CD4-positive, alpha-beta T cell treated with Interleukin-10 for 1 hour (primary cell): ENCODE results near the gene HDGF.
A peak's percentile ranks its signal among the peaks of the same experiment; 100 is the strongest.
"Not testable (repeated sequence)": the region's sequence is repeated elsewhere in the genome, so short reads cannot be mapped to it uniquely, and the experiment has no call there.

Experiments
- DNase-seq: peaks from one replicate; pipeline ENCODE4 v3.0.0-alpha.2; 2020

The HDGF gene

GRCh38 chr1:156766298-156767100 lies 15.0 kb upstream of the HDGF start:
- DNase-seq: peak; percentile 8

- DNase-seq: no peak
Observed at GRCh38 chr1:156765666-156766065, 14.2 kb upstream of the HDGF start.

- DNase-seq: not testable (repeated sequence)
Observed at GRCh38 chr1:156765136-156765535, 13.7 kb upstream of the HDGF start.

GRCh38 chr1:156760796-156761104 lies 9.3 kb upstream of the HDGF start:
- no peak for DNase-seq

- DNase-seq: no peak
Observed at GRCh38 chr1:156760092-156760795, 8.8 kb upstream of the HDGF start.

GRCh38 chr1:156757572-156758253 lies 6.2 kb upstream of the HDGF start:
- DNase-seq: not testable (repeated sequence)

GRCh38 chr1:156756355-156756754 lies 4.9 kb upstream of the HDGF start:
- DNase-seq: no peak

- no peak for DNase-seq
Observed at GRCh38 chr1:156755527-156755950, 4.1 kb upstream of the HDGF start.

- no peak for DNase-seq
Observed at GRCh38 chr1:156754219-156754618, 2.7 kb upstream of the HDGF start.

- DNase-seq: no peak
Observed at GRCh38 chr1:156752843-156753482, 1.5 kb upstream of the HDGF start.

- DNase-seq: peak; percentile 97
Observed at GRCh38 chr1:156751757-156752481, 444 bp upstream of the HDGF start.

- peak; percentile 47 for DNase-seq
Observed at GRCh38 chr1:156750711-156751450, 594 bp downstream of the HDGF start.

- DNase-seq: peak; percentile 55
Observed at GRCh38 chr1:156750191-156750672, 1.2 kb downstream of the HDGF start.

GRCh38 chr1:156749419-156750118 lies 1.9 kb downstream of the HDGF start:
- peak; percentile 10 for DNase-seq

- DNase-seq: peak; percentile 35
Observed at GRCh38 chr1:156748670-156749418, 2.6 kb downstream of the HDGF start.

- DNase-seq: no peak
Observed at GRCh38 chr1:156747742-156748669, 3.5 kb downstream of the HDGF start.

- peak; percentile 85 for DNase-seq
Observed at GRCh38 chr1:156746728-156747631, 4.5 kb downstream of the HDGF start.

GRCh38 chr1:156746406-156746727 lies 5.1 kb downstream of the HDGF start:
- DNase-seq: peak; percentile 46
